ENCODE data around the gene EPHB4. TPM values are rescaled to one million over a fixed set of nuclear protein-coding genes. Genes with fewer than 3 reads are reported as not detected.
"Not testable (repeated sequence)": the region's sequence is repeated elsewhere in the genome, so short reads cannot be mapped to it uniquely, and the experiment has no call there.

EPHB4 gene
- total RNA-seq, 2 donors from 2014 or later, result 20.5 to 29.4 TPM

DNA sequence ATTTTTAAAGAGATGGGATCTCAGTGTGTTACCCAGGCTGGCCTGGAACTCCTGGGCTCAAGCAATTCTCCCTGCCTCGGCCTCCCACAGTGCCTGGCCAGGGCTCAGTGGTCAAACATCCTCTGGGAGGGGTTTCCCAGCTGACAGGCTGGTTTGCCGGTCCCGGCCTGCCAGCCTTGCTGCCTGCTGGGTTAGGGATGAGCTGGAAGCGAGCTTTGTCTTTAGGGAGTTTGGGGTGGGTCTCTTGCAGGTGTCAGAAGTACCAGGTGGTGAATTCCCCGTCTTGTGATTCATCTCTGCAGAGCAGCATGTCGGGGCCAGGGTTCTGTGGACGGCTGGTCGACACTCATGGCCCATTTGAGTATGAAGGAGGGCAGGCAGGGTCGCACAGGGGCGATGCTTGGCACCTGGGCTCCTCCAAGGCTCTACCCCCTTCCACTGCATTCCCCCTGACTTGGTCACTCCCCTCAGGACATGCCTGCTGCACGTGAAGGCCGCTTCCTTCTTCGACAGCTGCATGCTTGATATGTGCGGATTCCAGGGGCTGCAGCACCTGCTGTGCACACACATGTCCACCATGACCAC is 63.7 kb downstream of the EPHB4 start:
- H3K4me1 ChIP-seq (ENCODE audit: control insufficient read depth in 1 of 2, low read depth in 2 of 2), result no peaks in the 10 kb centered on the region
- H3K27me3 ChIP-seq (replicated peaks; ENCODE audit: insufficient read depth), result no peaks in the 10 kb centered on the region
- H3K9me3 ChIP-seq, result no peaks in the 10 kb centered on the region
- no peak overlapping the region for H3K4me3 ChIP-seq
- H3K36me3 ChIP-seq, result no peaks in the 10 kb centered on the region
- DNase-seq (ENCODE audit: low spot score) (no peak), ATAC-seq (ENCODE audit: insufficient number of reproducible peaks, low FRiP score, low read depth) (no peak)
- TF ChIP-seq, protein P1, sequence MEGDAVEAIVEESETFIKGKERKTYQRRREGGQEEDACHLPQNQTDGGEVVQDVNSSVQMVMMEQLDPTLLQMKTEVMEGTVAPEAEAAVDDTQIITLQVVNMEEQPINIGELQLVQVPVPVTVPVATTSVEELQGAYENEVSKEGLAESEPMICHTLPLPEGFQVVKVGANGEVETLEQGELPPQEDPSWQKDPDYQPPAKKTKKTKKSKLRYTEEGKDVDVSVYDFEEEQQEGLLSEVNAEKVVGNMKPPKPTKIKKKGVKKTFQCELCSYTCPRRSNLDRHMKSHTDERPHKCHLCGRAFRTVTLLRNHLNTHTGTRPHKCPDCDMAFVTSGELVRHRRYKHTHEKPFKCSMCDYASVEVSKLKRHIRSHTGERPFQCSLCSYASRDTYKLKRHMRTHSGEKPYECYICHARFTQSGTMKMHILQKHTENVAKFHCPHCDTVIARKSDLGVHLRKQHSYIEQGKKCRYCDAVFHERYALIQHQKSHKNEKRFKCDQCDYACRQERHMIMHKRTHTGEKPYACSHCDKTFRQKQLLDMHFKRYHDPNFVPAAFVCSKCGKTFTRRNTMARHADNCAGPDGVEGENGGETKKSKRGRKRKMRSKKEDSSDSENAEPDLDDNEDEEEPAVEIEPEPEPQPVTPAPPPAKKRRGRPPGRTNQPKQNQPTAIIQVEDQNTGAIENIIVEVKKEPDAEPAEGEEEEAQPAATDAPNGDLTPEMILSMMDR (IDR thresholded peaks at IDR 0.05), result no peak
- H3K27ac ChIP-seq, result no peak overlapping the region

DNA sequence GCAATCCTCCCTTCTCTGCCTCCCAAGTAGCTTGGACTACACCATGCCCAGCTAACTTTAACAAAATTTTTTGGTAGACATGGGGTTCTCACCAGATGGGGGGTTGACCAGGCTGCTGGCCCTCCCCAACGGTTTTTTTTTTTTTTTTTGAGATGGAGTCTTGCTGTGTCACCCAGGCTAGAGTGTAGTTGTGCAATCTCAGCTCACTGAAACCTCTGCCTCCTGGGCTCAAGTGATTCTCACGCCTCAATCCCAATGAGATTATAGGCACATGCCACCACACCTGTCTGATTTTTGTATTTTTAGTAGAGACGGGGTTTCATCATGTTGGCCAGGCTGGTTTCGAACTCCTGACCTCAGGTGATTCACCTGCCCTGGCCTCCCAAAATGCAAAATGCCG is 64.5 kb downstream of the EPHB4 start:
- H3K4me3 ChIP-seq; ATAC-seq (ENCODE audit: insufficient number of reproducible peaks, low FRiP score, low read depth); H3K27ac ChIP-seq; H3K4me1 ChIP-seq (ENCODE audit: control insufficient read depth in 1 of 2, low read depth in 2 of 2); H3K36me3 ChIP-seq; DNase-seq (ENCODE audit: low spot score); H3K9me3 ChIP-seq; H3K27me3 ChIP-seq (replicated peaks; ENCODE audit: insufficient read depth): not testable (repeated sequence)

DNA sequence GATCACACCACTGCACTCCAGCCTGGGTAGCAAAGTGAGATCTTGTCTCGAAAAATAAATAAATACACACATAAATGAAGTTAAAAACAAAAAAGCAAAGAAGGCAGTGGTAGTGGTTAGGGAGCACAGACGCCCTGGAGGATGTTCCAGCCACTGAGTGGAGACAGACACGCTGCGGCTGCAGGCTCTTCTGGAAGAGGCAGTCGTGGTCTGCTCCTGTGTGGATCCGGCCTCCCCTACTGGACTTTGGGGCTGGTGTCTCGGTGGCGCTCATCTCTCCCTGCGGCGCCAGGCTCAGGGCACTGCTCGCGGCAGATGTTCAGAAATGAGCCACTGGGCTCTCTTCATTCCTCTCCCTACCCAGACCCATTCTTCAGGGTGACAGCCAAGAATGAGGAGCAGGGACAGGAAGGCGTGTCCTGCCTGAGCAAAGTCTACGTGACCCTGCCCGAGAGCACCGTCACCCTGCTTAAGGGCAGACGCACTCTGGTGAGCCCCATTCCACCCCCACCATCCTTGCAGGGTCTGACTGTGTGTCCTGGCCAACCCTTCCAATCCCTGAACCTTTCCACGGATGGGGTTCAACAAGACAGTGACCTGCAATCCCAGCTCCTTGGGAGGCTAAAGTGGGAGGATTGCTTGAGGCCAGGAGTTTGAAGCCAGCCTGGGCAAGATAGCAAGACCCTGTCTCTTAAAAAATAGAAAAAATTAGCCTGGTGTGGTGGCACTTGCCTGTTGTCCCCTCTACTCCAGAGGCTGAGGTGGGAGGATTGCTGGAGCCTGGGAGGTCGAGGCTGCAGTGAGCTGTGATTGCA is 67.8 kb downstream of the EPHB4 start:
- Histone ChIP-seq H3K27ac (no peak overlapping the region), H3K4me3 (no peak overlapping the region), H3K9me3 (no peaks in the 10 kb centered on the region), H3K4me1 (ENCODE audit: control insufficient read depth in 1 of 2, low read depth in 2 of 2) (no peaks in the 10 kb centered on the region), H3K27me3 (replicated peaks; ENCODE audit: insufficient read depth) (no peaks in the 10 kb centered on the region), H3K36me3 (no peaks in the 10 kb centered on the region)
- DNase-seq (ENCODE audit: low spot score) (no peak), ATAC-seq (ENCODE audit: insufficient number of reproducible peaks, low FRiP score, low read depth) (no peak)
- TF ChIP-seq, protein P1 (IDR thresholded peaks at IDR 0.05), result no peak

DNA sequence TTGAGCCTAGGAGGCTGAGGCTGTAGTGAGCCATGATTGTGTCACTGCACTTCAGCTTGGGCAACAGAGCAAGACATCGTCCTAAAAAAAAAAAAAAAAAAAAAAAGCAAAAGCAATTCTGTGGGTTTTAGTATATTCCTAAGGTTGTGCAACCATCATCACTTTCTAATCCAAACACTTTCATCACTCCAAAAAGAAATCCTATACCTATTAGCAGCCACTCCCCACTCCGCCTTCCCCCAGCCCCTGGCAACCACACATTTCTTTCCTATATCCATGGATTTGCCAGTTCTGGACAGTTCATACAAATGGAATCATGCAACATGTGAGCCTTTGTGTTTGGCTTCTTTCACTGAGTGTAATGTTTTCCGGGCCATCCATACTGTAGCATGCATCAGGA is 73.6 kb downstream of the EPHB4 start:
- no peak for ATAC-seq (ENCODE audit: insufficient number of reproducible peaks, low FRiP score, low read depth)

DNA sequence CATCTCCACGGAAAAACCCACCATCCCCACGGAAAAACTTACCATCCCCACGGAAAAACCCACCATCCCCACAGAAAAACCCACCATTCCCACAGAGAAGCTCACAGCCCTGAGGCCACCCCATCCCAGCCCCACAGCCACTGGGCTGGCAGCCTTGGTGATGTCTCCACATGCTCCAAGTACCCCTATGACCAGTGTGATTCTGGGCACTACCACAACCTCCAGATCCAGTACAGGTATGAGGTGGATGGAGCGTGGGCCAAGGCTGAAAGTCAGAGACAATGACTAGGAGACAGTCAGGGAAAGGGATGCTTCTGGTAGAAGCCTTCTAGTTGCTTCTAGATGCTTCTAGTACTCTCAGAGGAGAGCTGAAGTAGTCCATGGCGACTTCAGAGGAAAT is 74.3 kb downstream of the EPHB4 start:
- H3K9me3 ChIP-seq, result no peaks in the 10 kb centered on the region
- TF ChIP-seq, protein P1 (IDR thresholded peaks at IDR 0.05), result no peak
- DNase-seq (ENCODE audit: low spot score) (no peak), ATAC-seq (ENCODE audit: insufficient number of reproducible peaks, low FRiP score, low read depth) (no peak)
- H3K36me3 ChIP-seq, result no peaks in the 10 kb centered on the region
- no peak overlapping the region for H3K27ac ChIP-seq
- H3K4me3 ChIP-seq, result no peak overlapping the region
- no peaks in the 10 kb centered on the region for H3K4me1 ChIP-seq (ENCODE audit: control insufficient read depth in 1 of 2, low read depth in 2 of 2)
- no peaks in the 10 kb centered on the region for H3K27me3 ChIP-seq (replicated peaks; ENCODE audit: insufficient read depth)

More for the DNA sequence above, 73.6 kb downstream of the EPHB4 start:
- TF ChIP-seq, protein P1 (IDR thresholded peaks at IDR 0.05), result no peak
- Histone ChIP-seq H3K4me1 (ENCODE audit: control insufficient read depth in 1 of 2, low read depth in 2 of 2) (no peaks in the 10 kb centered on the region), H3K27ac (no peak overlapping the region), H3K4me3 (no peak overlapping the region), H3K27me3 (replicated peaks; ENCODE audit: insufficient read depth) (no peaks in the 10 kb centered on the region), H3K36me3 (no peaks in the 10 kb centered on the region), H3K9me3 (no peaks in the 10 kb centered on the region)
- no peak for DNase-seq (ENCODE audit: low spot score)

Other genes with a start within 250 kb of the EPHB4 start
- 100 to 1,000 TPM in 1 of 2 donors, 10 to 100 TPM in 1; 99.8 to 131 TPM for gene LRCH4, start 241.4 kb downstream of the EPHB4 start, total RNA-seq
- not detected for gene FBXO24, start 241.2 kb downstream of the EPHB4 start, total RNA-seq
- gene PCOLCE, start 225.2 kb downstream of the EPHB4 start, total RNA-seq, result 100 to 1,000 TPM; 130 to 140 TPM
- gene MOSPD3, start 215.0 kb downstream of the EPHB4 start, total RNA-seq, result 10 to 100 TPM in 1 of 2 donors, 1 to 10 TPM in 1; 9.2 to 29.6 TPM
- gene TFR2, start 186.0 kb downstream of the EPHB4 start, total RNA-seq, result 1 to 10 TPM in 1 of 2 donors, under 1 TPM in 1; 0.35 to 1.9 TPM
- gene ACTL6B, start 171.1 kb downstream of the EPHB4 start, total RNA-seq, result not detected
- 100 to 1,000 TPM; 176 to 255 TPM for gene GNB2, start 153.8 kb downstream of the EPHB4 start, total RNA-seq
- 10 to 100 TPM; 35.7 to 40.7 TPM for gene GIGYF1, start 133.3 kb downstream of the EPHB4 start, total RNA-seq
- 10 to 100 TPM; 19.6 to 21.0 TPM for gene POP7, start 121.4 kb downstream of the EPHB4 start, total RNA-seq
- gene EPO, start 107.1 kb downstream of the EPHB4 start, total RNA-seq, result not detected
- gene ZAN, start 93.9 kb downstream of the EPHB4 start, total RNA-seq, result not detected
- gene SLC12A9, start 25.2 kb upstream of the EPHB4 start, total RNA-seq, result 10 to 100 TPM; 20.0 to 25.2 TPM
- 100 to 1,000 TPM in 1 of 2 donors, 10 to 100 TPM in 1; 71.9 to 103 TPM for gene TRIP6, start 39.9 kb upstream of the EPHB4 start, total RNA-seq
- gene SRRT, start 47.6 kb upstream of the EPHB4 start, total RNA-seq, result 100 to 1,000 TPM; 109 TPM
- 1 to 10 TPM; 2.7 to 4.1 TPM for gene UFSP1, start 62.2 kb upstream of the EPHB4 start, total RNA-seq
- 1 to 10 TPM; 3.7 to 5.1 TPM for gene ACHE, start 68.4 kb upstream of the EPHB4 start, total RNA-seq
- gene MUC3A, start 122.0 kb upstream of the EPHB4 start, total RNA-seq, result under 1 TPM in 1 of 2 donors, not detected in 1; 0.49 TPM
- not detected for gene MUC12, start 142.0 kb upstream of the EPHB4 start, total RNA-seq
- not detected for gene MUC17, start 192.6 kb upstream of the EPHB4 start, total RNA-seq